A673 (cell line): ENCODE measurements around the gene HEBP1. TPM values are rescaled to one million over a fixed set of nuclear protein-coding genes. Genes with fewer than 3 reads are reported as not detected.

Experiments
- BruUV-seq: library from RNA; stranded (reverse); fragments of 400-500 nt; replicated peaks from 2 replicates; lab custom pipeline; 2021; lab: Mats Ljungman, UMichigan
- CTCF ChIA-PET: fragments of 300-600 bp; sonication (Branson Sonifier 250); formaldehyde crosslinking; loops from one replicate; lab custom pipeline; 2022; ENCODE audit warnings: antibody characterized with exemption; lab: Charles Lee
- POLR2A ChIA-PET: fragments of 300-600 bp; sonication (Branson Sonifier 250); formaldehyde crosslinking; loops from one replicate; lab custom pipeline; 2022; ENCODE audit warnings: antibody characterized with exemption; ENCODE audit not compliant: low non-redundant PET; lab: Charles Lee
- DNase-seq: peaks from one replicate; pipeline ENCODE4 v3.0.0-alpha.2; 2015; ENCODE audit warnings: low spot score
- H3K27ac ChIP-seq: fragments of 200-600 bp; sonication (generic); 2 replicates; pipeline ENCODE4 v1.5.1; 2016; ENCODE audit warnings: mixed run types, low read depth, mild to moderate bottlenecking, mixed read lengths, antibody characterized with exemption, low read length; ENCODE audit not compliant: poor library complexity, severe bottlenecking
- H3K27me3 ChIP-seq: fragments of 200-600 bp; sonication (generic); replicated peaks from 2 replicates; pipeline ENCODE4 v1.6.1; 2017; ENCODE audit warnings: mixed run types, low read depth, mild to moderate bottlenecking, mixed read lengths, antibody characterized with exemption, low read length; ENCODE audit not compliant: insufficient read depth, poor library complexity
- H3K36me3 ChIP-seq: fragments of 200-600 bp; sonication (generic); 2 replicates; pipeline ENCODE4 v1.6.1; 2016; ENCODE audit warnings: mixed run types, mild to moderate bottlenecking, mixed read lengths, antibody characterized with exemption, low read length; ENCODE audit not compliant: insufficient read depth, poor library complexity, severe bottlenecking
- H3K4me1 ChIP-seq: fragments of 200-600 bp; sonication (generic); 2 replicates; pipeline ENCODE4 v1.6.1; 2017; ENCODE audit warnings: mixed run types, mild to moderate bottlenecking, mixed read lengths, antibody characterized with exemption, low read length; ENCODE audit not compliant: insufficient read depth, poor library complexity, severe bottlenecking
- H3K4me3 ChIP-seq: fragments of 200-600 bp; sonication (generic); 2 replicates; pipeline ENCODE4 v1.5.1; 2016; ENCODE audit warnings: low read depth, mixed run types, mild to moderate bottlenecking, mixed read lengths, low read length; ENCODE audit not compliant: poor library complexity, severe bottlenecking
- H3K9me3 ChIP-seq: fragments of 200-600 bp; sonication (generic); 2 replicates; pipeline ENCODE4 v1.6.1; 2016; ENCODE audit warnings: mixed run types, low read depth, mild to moderate bottlenecking, mixed read lengths, antibody characterized with exemption, low read length; ENCODE audit not compliant: poor library complexity, severe bottlenecking
- EZH2 ChIP-seq: fragments of 200-600 bp; sonication (generic); IDR thresholded peaks from 2 replicates; pipeline ENCODE4 v1.6.1; 2017; ENCODE audit warnings: borderline replicate concordance, low read depth, mild to moderate bottlenecking, mixed read lengths, antibody characterized with exemption, low read length; ENCODE audit not compliant: poor library complexity, severe bottlenecking
- intact Hi-C: fragments of 100-400 bp; cut with micrococcal nuclease; formaldehyde crosslinking; loops from one replicate; pipeline ENCODE4 v1.10.0; 2022; ENCODE audit not compliant: unreplicated experiment
- total RNA-seq: library from RNA; stranded (reverse); gene quantifications from 2 replicates; pipeline ENCODE4 v1.2.3, GENCODE V29; 2021
- TF ChIP-seq, protein P1 (sequence below): fragments of 300-800, 200-600 bp; sonication (generic); conservative IDR thresholded peaks from 2 replicates; pipeline ENCODE4 v1.5.1; 2017; ENCODE audit warnings: low read depth, mild to moderate bottlenecking, antibody characterized with exemption, low read length, moderate library complexity, mixed read lengths

Gene HEBP1
- total RNA-seq, 1 experiment from 2014 or later = 28.1 TPM

DNA sequence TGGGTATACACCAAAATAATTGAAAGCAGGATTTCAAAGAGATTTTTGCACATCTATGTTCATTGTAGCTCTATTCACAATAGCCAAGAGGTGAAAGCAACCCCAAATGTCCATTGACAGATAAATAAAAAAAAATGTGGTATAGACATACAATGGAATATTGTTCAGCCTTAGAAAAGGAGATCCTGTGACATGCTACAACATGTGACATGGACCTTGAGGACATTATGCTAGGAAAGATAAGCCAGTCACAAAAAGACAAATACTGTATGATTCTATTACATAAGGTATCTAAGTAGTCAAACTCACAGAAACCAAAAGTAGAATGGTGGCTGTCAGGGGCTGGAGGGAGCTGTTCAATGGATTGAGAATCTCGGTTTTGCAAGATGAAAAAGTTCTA is 60.2 kb downstream of the HEBP1 start:
- no peak overlapping the region for H3K27ac ChIP-seq
- H3K4me3 ChIP-seq = no peak overlapping the region
- H3K9me3 ChIP-seq = no peaks in the 10 kb centered on the region
- TF ChIP-seq, protein P1, sequence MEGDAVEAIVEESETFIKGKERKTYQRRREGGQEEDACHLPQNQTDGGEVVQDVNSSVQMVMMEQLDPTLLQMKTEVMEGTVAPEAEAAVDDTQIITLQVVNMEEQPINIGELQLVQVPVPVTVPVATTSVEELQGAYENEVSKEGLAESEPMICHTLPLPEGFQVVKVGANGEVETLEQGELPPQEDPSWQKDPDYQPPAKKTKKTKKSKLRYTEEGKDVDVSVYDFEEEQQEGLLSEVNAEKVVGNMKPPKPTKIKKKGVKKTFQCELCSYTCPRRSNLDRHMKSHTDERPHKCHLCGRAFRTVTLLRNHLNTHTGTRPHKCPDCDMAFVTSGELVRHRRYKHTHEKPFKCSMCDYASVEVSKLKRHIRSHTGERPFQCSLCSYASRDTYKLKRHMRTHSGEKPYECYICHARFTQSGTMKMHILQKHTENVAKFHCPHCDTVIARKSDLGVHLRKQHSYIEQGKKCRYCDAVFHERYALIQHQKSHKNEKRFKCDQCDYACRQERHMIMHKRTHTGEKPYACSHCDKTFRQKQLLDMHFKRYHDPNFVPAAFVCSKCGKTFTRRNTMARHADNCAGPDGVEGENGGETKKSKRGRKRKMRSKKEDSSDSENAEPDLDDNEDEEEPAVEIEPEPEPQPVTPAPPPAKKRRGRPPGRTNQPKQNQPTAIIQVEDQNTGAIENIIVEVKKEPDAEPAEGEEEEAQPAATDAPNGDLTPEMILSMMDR = no peak
- no peak for TF ChIP-seq EZH2
- CTCF ChIA-PET = no interaction called here
- no TSS peak for BruUV-seq
- H3K4me1 ChIP-seq = no peaks in the 10 kb centered on the region
- intact Hi-C loops = no loop called here
- POLR2A ChIA-PET = no interaction called here
- no peak for DNase-seq
- no peaks in the 10 kb centered on the region for H3K36me3 ChIP-seq
- H3K27me3 ChIP-seq = no peaks in the 10 kb centered on the region

DNA sequence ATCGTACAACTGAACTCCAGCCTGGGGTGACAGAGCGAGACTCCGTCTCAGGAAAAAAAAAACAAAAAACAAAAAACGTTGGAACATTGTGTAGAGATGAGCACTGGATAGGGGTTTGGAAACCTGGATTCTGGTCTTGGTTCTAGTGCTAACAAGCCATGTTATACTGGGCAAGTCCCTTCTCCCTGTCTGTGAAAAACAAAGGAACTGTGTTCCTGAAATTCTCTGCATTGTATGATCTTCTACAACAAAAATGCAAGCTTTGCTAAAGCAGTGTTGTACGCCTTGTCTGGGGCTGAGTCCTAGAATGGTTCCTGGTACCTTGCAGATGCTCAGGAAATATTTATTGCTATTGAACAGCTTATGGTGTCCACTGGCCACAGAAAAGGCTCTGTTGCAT is 61.5 kb downstream of the HEBP1 start:
- no TSS peak for BruUV-seq
- no peaks in the 10 kb centered on the region for H3K27me3 ChIP-seq
- no peaks in the 10 kb centered on the region for H3K9me3 ChIP-seq
- H3K4me1 ChIP-seq = no peaks in the 10 kb centered on the region
- TF ChIP-seq EZH2 = no peak
- TF ChIP-seq, protein P1 = no peak
- no peak overlapping the region for H3K27ac ChIP-seq
- no peaks in the 10 kb centered on the region for H3K36me3 ChIP-seq
- POLR2A ChIA-PET = no interaction called here
- CTCF ChIA-PET = no interaction called here
- no peak for DNase-seq
- intact Hi-C loops = no loop called here
- H3K4me3 ChIP-seq = no peak overlapping the region

DNA sequence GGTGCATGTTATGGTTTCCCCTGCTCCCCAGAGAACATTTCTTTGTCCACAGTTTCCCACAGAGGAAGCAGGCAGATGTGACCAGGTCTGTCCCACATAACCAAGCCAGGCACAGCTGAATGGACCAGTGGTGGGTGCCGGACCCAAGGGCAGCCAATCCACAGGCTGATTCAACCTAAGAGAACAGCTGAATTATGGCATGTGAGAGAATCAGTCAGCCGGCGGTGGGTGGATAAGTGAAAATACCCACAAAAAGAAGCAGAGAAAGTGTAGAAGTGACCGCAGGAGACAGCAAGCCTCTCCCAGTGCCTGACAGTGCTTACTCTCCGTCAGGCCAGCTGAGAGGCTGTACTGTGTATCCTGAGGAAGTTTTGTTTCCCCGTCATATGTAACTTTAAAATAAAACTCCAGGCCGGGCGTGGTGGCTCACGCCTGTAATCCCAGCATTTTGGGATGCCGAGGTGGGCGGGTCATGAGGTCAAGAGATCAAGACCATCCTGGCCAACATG is 63.0 kb downstream of the HEBP1 start:
- no peak for TF ChIP-seq EZH2
- Histone ChIP-seq H3K4me3 (no peak overlapping the region), H3K9me3 (no peaks in the 10 kb centered on the region), H3K36me3 (no peaks in the 10 kb centered on the region), H3K4me1 (no peaks in the 10 kb centered on the region), H3K27ac (no peak overlapping the region), H3K27me3 (no peaks in the 10 kb centered on the region)
- ChIA-PET CTCF (no interaction called here), POLR2A (no interaction called here)
- DNase-seq = no peak
- BruUV-seq = no TSS peak
- intact Hi-C loops = no loop called here

DNA sequence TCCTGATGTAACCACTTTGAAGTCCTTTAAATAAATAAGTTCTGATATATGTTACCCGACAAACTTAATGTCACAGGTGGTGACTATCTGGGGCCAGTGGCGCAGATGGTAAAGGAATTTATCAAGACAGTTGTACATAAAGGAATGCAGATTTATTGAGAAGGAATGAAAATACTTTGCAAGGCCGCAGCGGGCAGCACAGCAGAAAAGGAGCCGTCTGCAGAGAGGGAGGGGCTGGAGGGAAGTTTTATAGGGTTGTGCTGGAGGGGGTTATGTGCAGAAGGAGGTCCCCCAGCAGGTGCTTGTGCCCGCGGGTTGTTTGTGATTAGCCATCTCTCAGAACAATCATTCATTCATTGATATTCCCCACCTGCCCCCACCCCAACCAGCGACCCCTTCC is 65.5 kb downstream of the HEBP1 start:
- POLR2A ChIA-PET = no interaction called here
- Histone ChIP-seq H3K4me1 (no peaks in the 10 kb centered on the region), H3K9me3 (no peaks in the 10 kb centered on the region), H3K27me3 (no peaks in the 10 kb centered on the region), H3K36me3 (no peaks in the 10 kb centered on the region), H3K27ac (no peak overlapping the region), H3K4me3 (no peak overlapping the region)
- no peak for DNase-seq
- CTCF ChIA-PET = no interaction called here
- intact Hi-C loops = no loop called here
- no TSS peak for BruUV-seq
- no peak for TF ChIP-seq EZH2
- TF ChIP-seq, protein P1 = no peak
